ENCODE measurements around the gene ARHGAP10. TPM values are rescaled to one million over a fixed set of nuclear protein-coding genes. Genes with fewer than 3 reads are reported as not detected.

Gene ARHGAP10
- total RNA-seq, 2 experiments from 2014 or later: 6.3 to 7.1 TPM

GRCh38 chr4:148041606-148042329, 309.9 kb downstream of the ARHGAP10 start:
- DNase-seq (no peak), ATAC-seq (no peak)
- Mint-ChIP-seq H3K4me3 (no peak overlapping the region), H3K36me3 (ENCODE audit: low read depth) (peaks cover 9% of the 10 kb centered on the region), H3K4me1 (ENCODE audit: low read depth) (peaks cover 30% of the 10 kb centered on the region), H3K27ac (no peak overlapping the region), H3K9me3 (ENCODE audit: insufficient read depth) (no peaks in the 10 kb centered on the region), H3K27me3 (ENCODE audit: low read depth) (no peaks in the 10 kb centered on the region)
- POLR2A ChIA-PET: no interaction called here
- CTCF ChIA-PET: interaction anchor here (0.7 to 1.8 kb wide), 5 partner anchors 15 to 174 kb away, joined by 3 to 7 read pairs (median 4); no protein-coding TSS in a partner anchor

GRCh38 chr4:148044089-148044911, 312.4 kb downstream of the ARHGAP10 start:
- CTCF ChIA-PET: interaction anchor here (0.7 to 2.4 kb wide), 8 partner anchors 9 to 170 kb away, joined by 3 to 18 read pairs (median 4); no protein-coding TSS in a partner anchor
- H3K27ac Mint-ChIP-seq: no peak overlapping the region
- POLR2A ChIA-PET: interaction anchor here (1.2 kb wide), 1 partner anchor 398 kb away, joined by 4 read pairs; the partner anchor contains the start of gene NR3C2
- DNase-seq (no peak), ATAC-seq (no peak)
- H3K27me3 Mint-ChIP-seq (ENCODE audit: low read depth): no peaks in the 10 kb centered on the region
- no peak overlapping the region for H3K4me3 Mint-ChIP-seq
- H3K9me3 Mint-ChIP-seq (ENCODE audit: insufficient read depth): no peaks in the 10 kb centered on the region
- H3K4me1 Mint-ChIP-seq (ENCODE audit: low read depth): peaks cover 30% of the 10 kb centered on the region
- H3K36me3 Mint-ChIP-seq (ENCODE audit: low read depth): peaks cover 18% of the 10 kb centered on the region

GRCh38 chr4:148044912-148045352, 313.0 kb downstream of the ARHGAP10 start:
- Mint-ChIP-seq H3K36me3 (ENCODE audit: low read depth) (peaks cover 19% of the 10 kb centered on the region), H3K4me3 (no peak overlapping the region), H3K9me3 (ENCODE audit: insufficient read depth) (no peaks in the 10 kb centered on the region), H3K27me3 (ENCODE audit: low read depth) (no peaks in the 10 kb centered on the region), H3K4me1 (ENCODE audit: low read depth) (peaks cover 30% of the 10 kb centered on the region), H3K27ac (no peak overlapping the region)
- no peak for DNase-seq
- CTCF ChIA-PET: interaction anchor here (0.7 to 2.4 kb wide), 7 partner anchors 9 to 61 kb away, joined by 3 to 18 read pairs (median 4); no protein-coding TSS in a partner anchor
- peak; percentile 79 for ATAC-seq
- POLR2A ChIA-PET: interaction anchor here (1.2 kb wide), 1 partner anchor 397 kb away, joined by 4 read pairs; the partner anchor contains the start of gene NR3C2

GRCh38 chr4:148048598-148048997, 316.7 kb downstream of the ARHGAP10 start:
- peaks cover 23% of the 10 kb centered on the region for H3K36me3 Mint-ChIP-seq (ENCODE audit: low read depth)
- POLR2A ChIA-PET: no interaction called here
- no peaks in the 10 kb centered on the region for H3K9me3 Mint-ChIP-seq (ENCODE audit: insufficient read depth)
- ATAC-seq: no peak
- peaks cover 61% of the 10 kb centered on the region for H3K4me1 Mint-ChIP-seq (ENCODE audit: low read depth)
- H3K27ac Mint-ChIP-seq: no peak overlapping the region
- no peaks in the 10 kb centered on the region for H3K27me3 Mint-ChIP-seq (ENCODE audit: low read depth)
- H3K4me3 Mint-ChIP-seq: no peak overlapping the region
- no peak for DNase-seq
- CTCF ChIA-PET: no interaction called here

GRCh38 chr4:148051403-148051802, 319.5 kb downstream of the ARHGAP10 start:
- POLR2A ChIA-PET: interaction anchor here (1.0 kb wide), 1 partner anchor 392 kb away, joined by 5 read pairs; no protein-coding TSS in a partner anchor
- CTCF ChIA-PET: interaction anchor here (1.3 to 2.4 kb wide), 2 partner anchors 67 to 185 kb away, joined by 4 to 6 read pairs; no protein-coding TSS in a partner anchor
- Mint-ChIP-seq H3K9me3 (ENCODE audit: insufficient read depth) (no peaks in the 10 kb centered on the region), H3K36me3 (ENCODE audit: low read depth) (peaks cover 26% of the 10 kb centered on the region), H3K4me1 (ENCODE audit: low read depth) (peaks cover 66% of the 10 kb centered on the region), H3K27ac (peak overlapping the region; percentile 88), H3K4me3 (no peak overlapping the region), H3K27me3 (ENCODE audit: low read depth) (no peaks in the 10 kb centered on the region)
- DNase-seq (no peak), ATAC-seq (no peak)

- peak overlapping the region; percentile 88 for H3K27ac Mint-ChIP-seq
- DNase-seq (peak; percentile 79), ATAC-seq (peak; percentile 85)
- ChIA-PET POLR2A (interaction anchor here (0.7 to 1.2 kb wide), 4 partner anchors 9 to 391 kb away, joined by 5 to 6 read pairs (median 5); no protein-coding TSS in a partner anchor), CTCF (interaction anchor here (0.8 to 2.4 kb wide), 9 partner anchors 47 to 390 kb away, joined by 3 to 9 read pairs (median 4); partner anchors contain the start of gene NR3C2)
- peak overlapping the region; percentile 52 for H3K4me3 Mint-ChIP-seq
- no peaks in the 10 kb centered on the region for H3K27me3 Mint-ChIP-seq (ENCODE audit: low read depth)
- no peaks in the 10 kb centered on the region for H3K9me3 Mint-ChIP-seq (ENCODE audit: insufficient read depth)
- peaks cover 67% of the 10 kb centered on the region for H3K4me1 Mint-ChIP-seq (ENCODE audit: low read depth)
- H3K36me3 Mint-ChIP-seq (ENCODE audit: low read depth): peaks cover 20% of the 10 kb centered on the region
These were observed 320.6 kb downstream of the ARHGAP10 start for GRCh38 chr4:148052448-148052847.

GRCh38 chr4:148053298-148054003, 321.6 kb downstream of the ARHGAP10 start:
- no peaks in the 10 kb centered on the region for H3K27me3 Mint-ChIP-seq (ENCODE audit: low read depth)
- H3K4me3 Mint-ChIP-seq: peak overlapping the region; percentile 35
- peak overlapping the region; percentile 88 for H3K27ac Mint-ChIP-seq
- no peak for ATAC-seq
- DNase-seq: no peak
- POLR2A ChIA-PET: interaction anchor here (0.6 kb wide), 1 partner anchor 511 kb away, joined by 3 read pairs; no protein-coding TSS in a partner anchor
- H3K9me3 Mint-ChIP-seq (ENCODE audit: insufficient read depth): no peaks in the 10 kb centered on the region
- H3K36me3 Mint-ChIP-seq (ENCODE audit: low read depth): peaks cover 15% of the 10 kb centered on the region
- H3K4me1 Mint-ChIP-seq (ENCODE audit: low read depth): peaks cover 77% of the 10 kb centered on the region
- CTCF ChIA-PET: interaction anchor here (0.9 to 2.4 kb wide), 8 partner anchors 9 to 404 kb away, joined by 3 to 11 read pairs (median 4); no protein-coding TSS in a partner anchor

GRCh38 chr4:148054275-148054674, 322.4 kb downstream of the ARHGAP10 start:
- ATAC-seq (no peak), DNase-seq (no peak)
- Mint-ChIP-seq H3K4me3 (peak overlapping the region; percentile 42), H3K36me3 (ENCODE audit: low read depth) (peaks cover 12% of the 10 kb centered on the region), H3K27ac (peak overlapping the region; percentile 88), H3K4me1 (ENCODE audit: low read depth) (peaks cover 85% of the 10 kb centered on the region), H3K9me3 (ENCODE audit: insufficient read depth) (no peaks in the 10 kb centered on the region), H3K27me3 (ENCODE audit: low read depth) (no peaks in the 10 kb centered on the region)
- CTCF ChIA-PET: interaction anchor here (0.7 to 1.9 kb wide), 7 partner anchors 10 to 405 kb away, joined by 3 to 11 read pairs (median 3); no protein-coding TSS in a partner anchor
- POLR2A ChIA-PET: interaction anchor here (0.9 to 1.3 kb wide), 2 partner anchors 47 to 388 kb away, joined by 4 to 11 read pairs; partner anchors contain the start of gene NR3C2

GRCh38 chr4:148055844-148056243, 324.0 kb downstream of the ARHGAP10 start:
- ATAC-seq (no peak), DNase-seq (no peak)
- no peaks in the 10 kb centered on the region for H3K9me3 Mint-ChIP-seq (ENCODE audit: insufficient read depth)
- peaks cover 13% of the 10 kb centered on the region for H3K36me3 Mint-ChIP-seq (ENCODE audit: low read depth)
- H3K4me1 Mint-ChIP-seq (ENCODE audit: low read depth): peaks cover 92% of the 10 kb centered on the region
- ChIA-PET POLR2A (interaction anchor here (1.9 kb wide), 1 partner anchor 388 kb away, joined by 11 read pairs; the partner anchor contains the start of gene NR3C2), CTCF (interaction anchor here (0.6 to 2.2 kb wide), 16 partner anchors 9 to 975 kb away, joined by 3 to 18 read pairs (median 4); partner anchors contain the start of gene NR3C2)
- H3K27me3 Mint-ChIP-seq (ENCODE audit: low read depth): no peaks in the 10 kb centered on the region
- H3K4me3 Mint-ChIP-seq: no peak overlapping the region
- peak overlapping the region; percentile 74 for H3K27ac Mint-ChIP-seq

GRCh38 chr4:148056879-148057278, 325.0 kb downstream of the ARHGAP10 start:
- H3K27me3 Mint-ChIP-seq (ENCODE audit: low read depth): no peaks in the 10 kb centered on the region
- ATAC-seq (peak; percentile 72), DNase-seq (peak; percentile 87)
- H3K36me3 Mint-ChIP-seq (ENCODE audit: low read depth): peaks cover 17% of the 10 kb centered on the region
- ChIA-PET POLR2A (interaction anchor here (0.6 to 1.9 kb wide), 2 partner anchors 386 to 975 kb away, joined by 3 to 11 read pairs; partner anchors contain the start of gene NR3C2), CTCF (interaction anchor here (1.0 to 2.2 kb wide), 24 partner anchors 9 to 974 kb away, joined by 3 to 18 read pairs (median 4); partner anchors contain the start of gene NR3C2)
- peaks cover 91% of the 10 kb centered on the region for H3K4me1 Mint-ChIP-seq (ENCODE audit: low read depth)
- peak overlapping the region; percentile 40 for H3K4me3 Mint-ChIP-seq
- no peaks in the 10 kb centered on the region for H3K9me3 Mint-ChIP-seq (ENCODE audit: insufficient read depth)
- H3K27ac Mint-ChIP-seq: peak overlapping the region; percentile 59

Measured in activated CD8-positive, alpha-beta T cell treated with anti-CD3 and anti-CD28 coated beads, Interleukin-2, amount 10 ng/mL, durations not matched to agents 7 days and 5 days (primary cell).